Stimulated activated CD8-positive, alpha-beta memory T cell treated with anti-CD3 and anti-CD28 coated beads, Interleukin-12 subunit alpha, Interleukin-12 subunit beta, amount 100 ng/mL, for 1 hour (primary cell): ENCODE data around the gene ALK.
"Not testable (repeated sequence)": the region's sequence is repeated elsewhere in the genome, so short reads cannot be mapped to it uniquely, and the experiment has no call there.

ENCODE experiments used
- DNase-seq: peaks from one replicate; pipeline ENCODE4 v3.0.0-alpha.2; 2020; ENCODE audit warnings: low read depth

The ALK gene

GRCh38 chr2:29755233-29755632 is 166.2 kb downstream of the ALK start:
- no peak for DNase-seq

- no peak for DNase-seq
These were observed 167.5 kb downstream of the ALK start for GRCh38 chr2:29753671-29754444.

- no peak for DNase-seq
These were observed 170.0 kb downstream of the ALK start for GRCh38 chr2:29751390-29751789.

- not testable (repeated sequence) for DNase-seq
These were observed 170.9 kb downstream of the ALK start for GRCh38 chr2:29750463-29750862.

- DNase-seq, result no peak
These were observed 171.5 kb downstream of the ALK start for GRCh38 chr2:29749843-29750242.

GRCh38 chr2:29749041-29749440 is 172.3 kb downstream of the ALK start:
- no peak for DNase-seq

- DNase-seq, result no peak
These were observed 173.5 kb downstream of the ALK start for GRCh38 chr2:29747786-29748470.

GRCh38 chr2:29744976-29745375 is 176.4 kb downstream of the ALK start:
- no peak for DNase-seq

GRCh38 chr2:29743516-29743915 is 177.9 kb downstream of the ALK start:
- no peak for DNase-seq

- DNase-seq, result no peak
These were observed 178.7 kb downstream of the ALK start for GRCh38 chr2:29742656-29743055.

- DNase-seq, result no peak
These were observed 180.3 kb downstream of the ALK start for GRCh38 chr2:29741132-29741531.

- DNase-seq, result no peak
These were observed 187.4 kb downstream of the ALK start for GRCh38 chr2:29733965-29734364.

- no peak for DNase-seq
These were observed 188.2 kb downstream of the ALK start for GRCh38 chr2:29733213-29733612.

- no peak for DNase-seq
These were observed 189.4 kb downstream of the ALK start for GRCh38 chr2:29731948-29732347.

- no peak for DNase-seq
These were observed 191.5 kb downstream of the ALK start for GRCh38 chr2:29729932-29730331.

- DNase-seq, result no peak
These were observed 192.0 kb downstream of the ALK start for GRCh38 chr2:29729401-29729800.

GRCh38 chr2:29726976-29727375 is 194.4 kb downstream of the ALK start:
- DNase-seq, result no peak

- no peak for DNase-seq
These were observed 195.8 kb downstream of the ALK start for GRCh38 chr2:29725610-29726009.

- no peak for DNase-seq
These were observed 197.1 kb downstream of the ALK start for GRCh38 chr2:29724282-29724681.

- no peak for DNase-seq
These were observed 198.0 kb downstream of the ALK start for GRCh38 chr2:29723255-29724001.

GRCh38 chr2:29719639-29720038 is 201.7 kb downstream of the ALK start:
- DNase-seq, result no peak

GRCh38 chr2:29718076-29718686 is 203.2 kb downstream of the ALK start:
- no peak for DNase-seq

GRCh38 chr2:29715655-29716054 is 205.7 kb downstream of the ALK start:
- DNase-seq, result no peak
